KMS-11 (cell line): ENCODE data around the gene CHST13.

Experiments
- H2AFZ ChIP-seq: fragments of 200-600 bp; sonication (generic); 2 replicates; pipeline ENCODE4 v1.6.1; 2016; ENCODE audit warnings: antibody characterized with exemption, mixed run types, low read depth
- H3K27ac ChIP-seq: fragments of 200-600 bp; sonication (generic); 2 replicates; pipeline ENCODE4 v1.6.1; 2016; ENCODE audit warnings: mild to moderate bottlenecking, mixed run types
- H3K27me3 ChIP-seq: fragments of 200-600 bp; sonication (generic); 2 replicates; pipeline ENCODE4 v1.6.1; 2017; ENCODE audit warnings: mild to moderate bottlenecking, low read depth, mixed run types, moderate library complexity; ENCODE audit not compliant: insufficient read depth
- H3K36me3 ChIP-seq: fragments of 200-600 bp; sonication (generic); 2 replicates; pipeline ENCODE4 v1.6.1; 2017; ENCODE audit warnings: mild to moderate bottlenecking, mixed run types; ENCODE audit not compliant: insufficient read depth
- H3K4me1 ChIP-seq: fragments of 200-600 bp; sonication (generic); 2 replicates; pipeline ENCODE4 v1.6.1; 2016; ENCODE audit warnings: mild to moderate bottlenecking, low read depth, mixed run types; ENCODE audit not compliant: poor library complexity, severe bottlenecking
- H3K4me2 ChIP-seq: fragments of 200-600 bp; sonication (generic); 2 replicates; pipeline ENCODE4 v1.7.0; 2016; ENCODE audit warnings: mild to moderate bottlenecking, mixed run types
- H3K4me3 ChIP-seq: fragments of 200-600 bp; sonication (generic); IDR thresholded peaks from 2 replicates; pipeline ENCODE4 v1.6.1; 2017; ENCODE audit warnings: low read depth, low read length, mixed read lengths; ENCODE audit not compliant: insufficient read depth
- H3K79me2 ChIP-seq: fragments of 200-600 bp; sonication (generic); 2 replicates; pipeline ENCODE4 v1.6.1; 2016; ENCODE audit warnings: low read depth, mixed run types; ENCODE audit not compliant: insufficient read depth
- H3K9ac ChIP-seq: fragments of 200-600 bp; sonication (generic); 2 replicates; pipeline ENCODE4 v1.6.1; 2016; ENCODE audit warnings: mild to moderate bottlenecking, mixed run types
- H4K20me1 ChIP-seq: fragments of 200-600 bp; sonication (generic); 2 replicates; pipeline ENCODE4 v1.6.1; 2016; ENCODE audit warnings: mild to moderate bottlenecking, mixed run types; ENCODE audit not compliant: insufficient read depth
- CTCF ChIP-seq: fragments of 200-600 bp; sonication (generic); conservative IDR thresholded peaks from 2 replicates; pipeline ENCODE4 v1.6.1; 2017; ENCODE audit warnings: low read depth, mild to moderate bottlenecking, antibody characterized with exemption, low read length, moderate library complexity, mixed read lengths

The CHST13 gene

GRCh38 chr3:126551839-126552687 is 28.1 kb downstream of the CHST13 start:
- H2AFZ ChIP-seq, result no peak overlapping the region
- H3K79me2 ChIP-seq, result no peaks in the 10 kb centered on the region
- H4K20me1 ChIP-seq, result no peaks in the 10 kb centered on the region
- no peaks in the 10 kb centered on the region for H3K27me3 ChIP-seq
- no peak overlapping the region for H3K9ac ChIP-seq
- no peak overlapping the region for H3K4me3 ChIP-seq
- H3K4me2 ChIP-seq, result no peak overlapping the region
- TF ChIP-seq CTCF, result no peak
- H3K36me3 ChIP-seq, result no peaks in the 10 kb centered on the region
- H3K27ac ChIP-seq, result no peak overlapping the region
- no peaks in the 10 kb centered on the region for H3K4me1 ChIP-seq

GRCh38 chr3:126552688-126553283 is 28.8 kb downstream of the CHST13 start:
- Histone ChIP-seq H2AFZ (no peak overlapping the region), H4K20me1 (no peaks in the 10 kb centered on the region), H3K27me3 (no peaks in the 10 kb centered on the region), H3K4me1 (no peaks in the 10 kb centered on the region), H3K4me2 (no peak overlapping the region), H3K27ac (no peak overlapping the region), H3K9ac (no peak overlapping the region), H3K79me2 (no peaks in the 10 kb centered on the region), H3K36me3 (no peaks in the 10 kb centered on the region), H3K4me3 (no peak overlapping the region)
- TF ChIP-seq CTCF, result no peak

- no peak for TF ChIP-seq CTCF
- Histone ChIP-seq H3K27me3 (no peaks in the 10 kb centered on the region), H3K4me2 (no peak overlapping the region), H3K4me1 (no peaks in the 10 kb centered on the region), H3K27ac (no peak overlapping the region), H2AFZ (no peak overlapping the region), H4K20me1 (no peaks in the 10 kb centered on the region), H3K79me2 (no peaks in the 10 kb centered on the region), H3K36me3 (no peaks in the 10 kb centered on the region), H3K4me3 (no peak overlapping the region), H3K9ac (no peak overlapping the region)
Observed at GRCh38 chr3:126553284-126554084, 29.5 kb downstream of the CHST13 start.

- H2AFZ ChIP-seq, result no peak overlapping the region
- H3K4me2 ChIP-seq, result no peak overlapping the region
- H3K36me3 ChIP-seq, result no peaks in the 10 kb centered on the region
- no peak overlapping the region for H3K9ac ChIP-seq
- no peaks in the 10 kb centered on the region for H3K4me1 ChIP-seq
- H3K27ac ChIP-seq, result no peak overlapping the region
- TF ChIP-seq CTCF, result no peak
- no peaks in the 10 kb centered on the region for H4K20me1 ChIP-seq
- H3K27me3 ChIP-seq, result no peaks in the 10 kb centered on the region
- no peak overlapping the region for H3K4me3 ChIP-seq
- H3K79me2 ChIP-seq, result no peaks in the 10 kb centered on the region
Observed at GRCh38 chr3:126554560-126555525, 30.9 kb downstream of the CHST13 start.
